ENCODE results near the gene HTT.
A peak's percentile ranks its signal among the peaks of the same experiment; 100 is the strongest.
"Not testable (repeated sequence)": the region's sequence is repeated elsewhere in the genome, so short reads cannot be mapped to it uniquely, and the experiment has no call there.

Gene HTT

GRCh38 chr4:3087115-3087797, 12.8 kb downstream of the HTT start:
- no peak for TF ChIP-seq CTCF (conservative IDR thresholded peaks at IDR 0.05)
- no peak overlapping the region for H3K27ac ChIP-seq

- H3K27ac ChIP-seq: no peak overlapping the region
- no peak for TF ChIP-seq CTCF (conservative IDR thresholded peaks at IDR 0.05)
Measured at GRCh38 chr4:3091464-3091863, 17.0 kb downstream of the HTT start.

- not testable (repeated sequence) for H3K27ac ChIP-seq
Measured at GRCh38 chr4:3094701-3095100, 20.2 kb downstream of the HTT start.

- no peak for TF ChIP-seq CTCF (conservative IDR thresholded peaks at IDR 0.05)
- no peak overlapping the region for H3K27ac ChIP-seq
Measured at GRCh38 chr4:3096202-3096601, 21.7 kb downstream of the HTT start.

- H3K27ac ChIP-seq: no peak overlapping the region
- TF ChIP-seq CTCF (conservative IDR thresholded peaks at IDR 0.05): no peak
Measured at GRCh38 chr4:3098346-3098745, 23.9 kb downstream of the HTT start.

GRCh38 chr4:3106339-3107186, 32.1 kb downstream of the HTT start:
- TF ChIP-seq CTCF (conservative IDR thresholded peaks at IDR 0.05): peak; percentile 97
- H3K27ac ChIP-seq: peak overlapping the region; percentile 23; the same call in 1 of the 2 replicates

- H3K27ac ChIP-seq: peak overlapping the region; percentile 23; the same call in 1 of the 2 replicates
- no peak for TF ChIP-seq CTCF (conservative IDR thresholded peaks at IDR 0.05)
Measured at GRCh38 chr4:3107271-3107670, 32.8 kb downstream of the HTT start.

GRCh38 chr4:3107691-3108121, 33.2 kb downstream of the HTT start:
- H3K27ac ChIP-seq: no peak overlapping the region; the same call in 1 of the 2 replicates
- TF ChIP-seq CTCF (conservative IDR thresholded peaks at IDR 0.05): no peak
